ENCODE results near the gene SLF1. TPM values are rescaled to one million over a fixed set of nuclear protein-coding genes. Genes with fewer than 3 reads are reported as not detected.

Gene SLF1
- total and polyA plus RNA-seq, 2 of the 8 experiments (the other 6 are each of a cell fraction or from before 2014, with no cell fraction given) = 4.8 to 15.7 TPM

DNA sequence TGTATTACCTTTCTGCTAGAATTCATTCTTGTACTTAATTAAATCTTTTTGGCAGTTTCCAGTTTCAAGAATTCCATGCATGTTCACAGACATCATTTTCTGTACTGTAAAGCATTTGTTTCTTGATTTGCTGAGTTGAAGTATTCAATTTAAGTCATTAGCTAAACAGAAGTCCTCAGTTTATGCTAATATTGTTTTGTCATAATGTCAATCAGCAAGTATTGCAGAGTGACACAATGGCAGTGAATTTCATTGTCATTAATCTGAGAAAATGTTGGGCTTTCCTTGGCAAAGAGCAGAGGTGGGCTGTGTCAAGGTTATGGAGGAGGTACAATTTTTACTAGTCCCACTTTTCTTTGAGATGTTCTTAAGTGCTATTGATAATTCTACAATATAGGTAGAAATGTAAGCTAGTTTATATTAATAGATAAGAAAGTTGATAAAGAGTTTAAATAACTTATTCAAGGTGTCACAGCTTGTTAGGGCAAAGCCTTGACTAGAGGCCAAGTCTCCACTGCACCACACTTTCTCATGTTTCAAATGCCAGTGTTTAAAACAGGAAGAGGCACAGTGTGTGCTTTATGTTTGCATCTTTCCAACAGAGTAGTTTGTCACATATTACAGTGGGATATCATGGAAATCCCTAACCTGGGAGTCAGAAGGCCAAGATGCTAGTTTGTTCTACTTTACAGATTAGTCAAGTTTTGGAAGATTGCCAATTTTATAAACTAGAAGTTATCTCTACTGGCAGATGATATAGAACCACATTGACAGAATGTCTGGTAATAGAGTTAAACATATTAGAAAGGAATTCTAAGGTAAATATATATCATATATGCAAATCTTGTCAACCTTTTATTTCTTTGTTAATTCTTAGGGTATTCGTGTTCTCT lies 56.3 kb downstream of the SLF1 start (continued):
- TF ChIP-seq CHD7 (IDR thresholded peaks at IDR 0.05; ENCODE audit: insufficient replicate concordance, low read length) = no peak
- no peak for TF ChIP-seq RFX5 (IDR thresholded peaks at IDR 0.05; ENCODE audit: borderline replicate concordance, low read depth, low read length)
- no peak for TF ChIP-seq EGR1 (IDR thresholded peaks at IDR 0.05; ENCODE audit: borderline replicate concordance, low read depth, low read length)
